Mesenchymal stem cell (in vitro differentiated cells and primary cell): ENCODE results near the gene CFAP99.

Source experiments
- DNase-seq: peaks from one replicate; pipeline ENCODE4 v3.0.0-alpha.2; 2013
- H2AFZ ChIP-seq: one replicate; pipeline ENCODE4 v1.6.1; 2013; ENCODE audit warnings: low read depth, mild to moderate bottlenecking, control low read depth, inconsistent platforms, low read length, moderate library complexity
- H2AK5ac ChIP-seq: 2 replicates; pipeline ENCODE4 v1.6.1; 2013; ENCODE audit warnings: low read length, moderate library complexity, mild to moderate bottlenecking, inconsistent platforms; ENCODE audit not compliant: severe bottlenecking
- H2BK120ac ChIP-seq: one replicate; pipeline ENCODE4 v1.6.1; 2013; ENCODE audit warnings: low read depth, mild to moderate bottlenecking, inconsistent platforms, low read length, moderate library complexity
- H2BK12ac ChIP-seq, 2 experiments: one replicate each; pipeline ENCODE4 v1.6.1; 2013; ENCODE audit warnings: inconsistent platforms in 2 of 2, low read length in 2 of 2, mild to moderate bottlenecking in 2 of 2, moderate library complexity in 2 of 2, control low read depth in 1 of 2
- H2BK15ac ChIP-seq: one replicate; pipeline ENCODE4 v1.6.1; 2013; ENCODE audit warnings: mild to moderate bottlenecking, low read depth, inconsistent platforms; ENCODE audit not compliant: poor library complexity, severe bottlenecking
- H2BK5ac ChIP-seq: 2 replicates; pipeline ENCODE4 v1.6.1; 2013; ENCODE audit warnings: low read depth, mild to moderate bottlenecking, low read length, control low read depth, inconsistent platforms; ENCODE audit not compliant: poor library complexity, severe bottlenecking
- H3K14ac ChIP-seq, 2 experiments: one replicate each; pipeline ENCODE4 v1.6.1; 2013; ENCODE audit warnings: inconsistent platforms in 2 of 2, low read length in 2 of 2, control low read depth in 1 of 2, mild to moderate bottlenecking in 1 of 2, moderate library complexity in 1 of 2
- H3K18ac ChIP-seq, 2 experiments: one replicate each; pipeline ENCODE4 v1.6.1; 2013; ENCODE audit warnings: inconsistent platforms in 2 of 2, low read length in 2 of 2, control low read depth in 1 of 2, low read depth in 1 of 2, mild to moderate bottlenecking in 1 of 2
- H3K23ac ChIP-seq, 2 experiments: one replicate each; pipeline ENCODE4 v1.6.1; 2013; ENCODE audit warnings: inconsistent platforms in 2 of 2, low read length in 2 of 2, mild to moderate bottlenecking in 2 of 2, moderate library complexity in 2 of 2, control low read depth in 1 of 2
- H3K27ac ChIP-seq: 2 replicates; pipeline ENCODE4 v1.5.1; 2013; ENCODE audit warnings: mild to moderate bottlenecking, moderate library complexity, low read length, control low read depth, inconsistent platforms; ENCODE audit not compliant: poor library complexity, severe bottlenecking
- H3K27me3 ChIP-seq, 2 experiments: 2 replicates each; pipeline versions ENCODE4 v1.6.1 to v1.7.0; 2013; ENCODE audit warnings: low read length in 2 of 2, mild to moderate bottlenecking in 2 of 2, moderate library complexity in 2 of 2, control low read depth in 1 of 2, inconsistent platforms in 1 of 2; ENCODE audit not compliant: control insufficient read depth in 1 of 2, insufficient read depth in 1 of 2
- H3K36me3 ChIP-seq, 2 experiments: 2 replicates each; pipeline versions ENCODE4 v1.6.1 to v1.7.0; 2013; ENCODE audit warnings: low read length in 2 of 2, control low read depth in 1 of 2, inconsistent platforms in 1 of 2, low read depth in 1 of 2, mild to moderate bottlenecking in 1 of 2; ENCODE audit not compliant: insufficient read depth in 2 of 2, control insufficient read depth in 1 of 2
- H3K4ac ChIP-seq, 2 experiments: one replicate each; pipeline ENCODE4 v1.6.1; 2013; ENCODE audit warnings: inconsistent platforms in 2 of 2, low read length in 2 of 2, mild to moderate bottlenecking in 2 of 2, moderate library complexity in 2 of 2, control low read depth in 1 of 2, low read depth in 1 of 2
- H3K4me1 ChIP-seq: 2 replicates; pipeline ENCODE4 v1.6.1; 2013; ENCODE audit warnings: low read depth, low read length, control low read depth; ENCODE audit not compliant: control insufficient read depth, insufficient read depth
- H3K4me2 ChIP-seq: 2 replicates; pipeline ENCODE4 v1.6.1; 2013; ENCODE audit warnings: low read length, mild to moderate bottlenecking, inconsistent platforms; ENCODE audit not compliant: poor library complexity, severe bottlenecking
- H3K4me3 ChIP-seq, 2 experiments: 2 replicates each; pipeline versions ENCODE4 v1.5.1 to v1.7.0; 2013; ENCODE audit warnings: low read length in 2 of 2, mild to moderate bottlenecking in 2 of 2, control low read depth in 1 of 2, low read depth in 1 of 2; ENCODE audit not compliant: insufficient read depth in 1 of 2
- H3K79me1 ChIP-seq: replicated peaks from 2 replicates; pipeline ENCODE4 v1.6.1; 2013; ENCODE audit warnings: mild to moderate bottlenecking, control low read depth, low read length, inconsistent platforms; ENCODE audit not compliant: poor library complexity, severe bottlenecking
- H3K9ac ChIP-seq: 2 replicates; pipeline ENCODE4 v1.7.0; 2013; ENCODE audit warnings: mild to moderate bottlenecking, low read length, moderate library complexity
- H3K9me3 ChIP-seq: 2 replicates; pipeline ENCODE4 v1.7.0; 2013; ENCODE audit warnings: mild to moderate bottlenecking, low read length; ENCODE audit not compliant: control insufficient read depth
- H4K8ac ChIP-seq: one replicate; pipeline ENCODE4 v1.6.1; 2013; ENCODE audit warnings: inconsistent platforms, mild to moderate bottlenecking, low read length, moderate library complexity
- H4K91ac ChIP-seq: one replicate; pipeline ENCODE4 v1.6.1; 2013; ENCODE audit warnings: mild to moderate bottlenecking, low read length, inconsistent platforms
- WGBS: methylation state at CpG from one replicate; pipeline ENCODE4 v1.1.7; 2013; ENCODE audit warnings: mixed read lengths; 5-methylcytosine and 5-hydroxymethylcytosine counted together

Gene CFAP99

DNA sequence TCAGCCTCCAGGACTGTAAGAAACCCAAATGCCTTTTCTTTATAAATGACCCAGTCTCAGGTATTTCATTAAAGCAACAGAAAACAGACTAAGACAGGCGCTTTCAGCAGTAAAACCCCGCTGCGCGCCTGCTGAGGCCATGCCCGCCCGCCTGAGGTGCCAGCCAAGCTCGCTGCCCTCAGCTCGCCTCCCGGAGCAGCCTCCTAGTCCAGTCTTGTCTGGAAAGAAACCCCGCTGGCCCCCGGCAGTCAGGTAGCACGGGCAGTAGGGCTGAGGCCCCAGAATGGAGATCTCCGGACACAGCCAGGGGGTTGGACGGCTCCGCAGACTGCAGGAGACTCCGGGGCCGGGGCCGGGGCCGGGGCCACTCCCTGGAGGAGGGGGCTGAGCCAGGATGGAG is 32.0 kb upstream of the CFAP99 start:
- Histone ChIP-seq H2AFZ (no peak overlapping the region), H3K23ac (no peak overlapping the region), H4K8ac (no peak overlapping the region), H2BK5ac (no peak overlapping the region), H3K9ac (no peak overlapping the region), H3K79me1 (peaks cover 35% of the 10 kb centered on the region), H2BK15ac (no peak overlapping the region), H3K4me3 (no peak overlapping the region), H3K18ac (no peak overlapping the region), H3K4me1 (peaks cover 33% of the 10 kb centered on the region), H3K27ac (no peak overlapping the region), H2AK5ac (no peak overlapping the region), H3K9me3 (no peaks in the 10 kb centered on the region), H3K4ac (no peak overlapping the region), H3K27me3 (peaks cover 0 to 20% of the 10 kb centered on the region in 2 experiments), H3K4me2 (no peak overlapping the region), H2BK12ac (no peak overlapping the region), H3K36me3 (peaks cover 0 to 29% of the 10 kb centered on the region in 2 experiments), H3K14ac (no peak overlapping the region), H4K91ac (no peak overlapping the region), H2BK120ac (no peak overlapping the region)
- WGBS = 95% methylated on average over 19 of the region's 19 CpGs
- no peak for DNase-seq

DNA sequence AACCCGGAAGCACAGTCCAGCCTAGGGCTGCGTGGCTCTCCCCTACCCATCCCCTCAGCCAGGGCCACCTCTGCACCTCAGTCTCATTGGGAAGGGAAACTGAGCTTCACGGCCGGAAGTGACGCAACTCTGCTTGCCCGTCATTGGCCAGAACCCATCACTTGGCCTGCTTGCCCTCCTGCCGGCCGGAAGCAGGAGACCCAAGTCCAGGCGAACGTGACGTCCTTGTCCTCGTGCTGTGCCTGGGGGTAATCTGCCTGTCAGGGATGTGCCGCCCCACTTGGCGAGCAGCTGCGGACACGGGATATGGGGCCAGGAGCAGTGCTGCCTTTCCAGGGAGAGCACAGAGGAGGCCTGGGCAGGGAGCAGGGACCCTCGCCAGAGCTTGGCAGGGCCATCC is 31.5 kb upstream of the CFAP99 start:
- 95% methylated on average over 17 of the region's 17 CpGs for WGBS
- DNase-seq = no peak
- Histone ChIP-seq H3K4me2 (no peak overlapping the region), H3K18ac (no peak overlapping the region), H2AFZ (no peak overlapping the region), H3K36me3 (peaks cover 0 to 26% of the 10 kb centered on the region in 2 experiments), H3K27ac (no peak overlapping the region), H2BK5ac (no peak overlapping the region), H2AK5ac (no peak overlapping the region), H3K79me1 (peaks cover 35% of the 10 kb centered on the region), H3K27me3 (peaks cover 0 to 22% of the 10 kb centered on the region in 2 experiments), H2BK15ac (no peak overlapping the region), H3K4me1 (peaks cover 33% of the 10 kb centered on the region), H2BK12ac (no peak overlapping the region), H3K9ac (no peak overlapping the region), H2BK120ac (no peak overlapping the region), H4K91ac (no peak overlapping the region), H3K9me3 (no peaks in the 10 kb centered on the region), H3K4me3 (no peak overlapping the region), H4K8ac (no peak overlapping the region), H3K14ac (no peak overlapping the region), H3K23ac (no peak overlapping the region), H3K4ac (no peak overlapping the region)

DNA sequence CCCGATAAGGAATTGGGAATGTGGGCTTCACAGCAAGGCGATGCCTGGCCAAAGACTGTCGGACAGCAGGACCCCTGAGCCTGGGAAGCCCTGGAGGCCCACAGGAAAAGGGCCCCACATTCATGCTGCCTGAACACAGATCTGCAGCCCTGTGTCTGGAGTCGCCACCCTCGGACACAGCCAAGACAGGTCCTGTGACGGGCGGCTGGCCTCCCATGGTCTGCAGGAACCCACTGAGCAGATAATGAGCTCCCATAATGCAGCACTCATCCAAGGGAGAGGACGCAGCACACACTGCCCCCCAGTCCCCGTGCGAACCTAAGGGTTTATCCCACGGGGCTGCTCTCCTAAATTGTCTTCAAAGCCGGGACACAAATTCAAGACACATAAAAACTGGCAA is 30.9 kb upstream of the CFAP99 start:
- no peak overlapping the region for H2AFZ ChIP-seq
- H2AK5ac ChIP-seq = no peak overlapping the region
- no peak for DNase-seq
- no peak overlapping the region for H2BK120ac ChIP-seq
- H3K4ac ChIP-seq = no peak overlapping the region
- H3K27me3 ChIP-seq = peaks cover 0 to 28% of the 10 kb centered on the region in 2 experiments
- no peak overlapping the region for H3K9ac ChIP-seq
- no peak overlapping the region for H4K8ac ChIP-seq
- no peak overlapping the region for H3K27ac ChIP-seq
- H3K36me3 ChIP-seq = peaks cover 0 to 26% of the 10 kb centered on the region in 2 experiments
- no peak overlapping the region for H3K4me3 ChIP-seq
- H4K91ac ChIP-seq = no peak overlapping the region
- H2BK5ac ChIP-seq = no peak overlapping the region
- H2BK12ac ChIP-seq = no peak overlapping the region
- 89% methylated on average over 12 of the region's 12 CpGs for WGBS
- no peak overlapping the region for H3K14ac ChIP-seq
- no peak overlapping the region for H3K4me2 ChIP-seq
- H3K23ac ChIP-seq = no peak overlapping the region
- no peak overlapping the region for H3K18ac ChIP-seq
- H3K79me1 ChIP-seq = peaks cover 35% of the 10 kb centered on the region
- no peaks in the 10 kb centered on the region for H3K9me3 ChIP-seq
- peaks cover 34% of the 10 kb centered on the region for H3K4me1 ChIP-seq
- H2BK15ac ChIP-seq = no peak overlapping the region

DNA sequence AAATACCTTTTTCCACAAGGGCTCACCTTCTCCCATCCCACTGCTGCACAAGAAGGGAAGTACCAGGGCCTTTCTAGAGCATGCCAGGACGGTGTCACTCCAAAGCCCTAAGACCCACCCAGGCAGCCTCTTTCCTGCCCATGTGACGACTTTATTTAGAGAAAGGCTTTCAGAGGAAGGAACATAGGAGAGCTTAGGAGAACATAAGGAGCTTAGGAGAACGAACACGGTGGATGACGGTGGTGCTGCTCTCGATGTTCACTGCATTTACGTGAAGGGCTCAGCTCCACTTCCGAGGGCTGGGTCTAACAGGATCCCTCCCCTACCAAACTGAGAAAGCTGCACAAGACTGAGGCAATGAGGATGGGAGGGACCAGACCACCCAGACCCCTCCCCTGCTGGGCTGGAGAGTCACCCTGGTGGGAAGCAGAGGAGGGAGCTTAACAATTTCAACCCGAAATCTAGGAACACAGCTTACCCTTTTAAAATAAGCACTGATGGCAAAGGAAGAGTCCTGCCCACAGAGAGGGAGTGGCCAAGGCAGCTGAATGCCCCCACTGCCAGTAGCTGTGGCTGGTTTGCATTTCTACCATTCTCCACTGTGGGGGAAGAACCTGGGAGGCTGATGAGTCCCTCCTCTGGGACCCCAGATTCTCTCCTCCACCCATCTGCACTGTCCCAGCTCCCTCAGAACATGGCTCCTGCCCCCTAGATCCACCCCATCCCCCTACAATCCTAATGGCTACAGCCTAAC is 30.1 kb upstream of the CFAP99 start:
- no peak overlapping the region for H2BK12ac ChIP-seq
- H3K9ac ChIP-seq = no peak overlapping the region
- peaks cover 41% of the 10 kb centered on the region for H3K4me1 ChIP-seq
- no peak overlapping the region for H2BK120ac ChIP-seq
- peak overlapping the region in 1 of 2 experiments; percentile 56 for H3K14ac ChIP-seq
- H3K18ac ChIP-seq = no peak overlapping the region
- H3K9me3 ChIP-seq = no peaks in the 10 kb centered on the region
- no peak overlapping the region for H2BK5ac ChIP-seq
- no peak overlapping the region for H4K91ac ChIP-seq
- H3K79me1 ChIP-seq = peaks cover 32% of the 10 kb centered on the region
- no peak overlapping the region for H4K8ac ChIP-seq
- no peak overlapping the region for H3K27ac ChIP-seq
- H3K23ac ChIP-seq = no peak overlapping the region
- H3K4me2 ChIP-seq = no peak overlapping the region
- peaks cover 0 to 24% of the 10 kb centered on the region in 2 experiments for H3K36me3 ChIP-seq
- peak; percentile 5 for DNase-seq
- no peak overlapping the region for H2BK15ac ChIP-seq
- no peak overlapping the region for H2AFZ ChIP-seq
- peak overlapping the region; percentile 96 for H2AK5ac ChIP-seq
- 85% methylated on average over 7 of the region's 9 CpGs for WGBS
- H3K27me3 ChIP-seq = peaks cover 0 to 33% of the 10 kb centered on the region in 2 experiments
- H3K4ac ChIP-seq = no peak overlapping the region
- H3K4me3 ChIP-seq = peak overlapping the region in 1 of 2 experiments; percentile 6
